ENCODE results near the gene COL4A4.
"Not testable (repeated sequence)": the region's sequence is repeated elsewhere in the genome, so short reads cannot be mapped to it uniquely, and the experiment has no call there.

Gene COL4A4

GRCh38 chr2:227163998-227164762 is at the start of gene COL4A4, which contains the start of gene COL4A3:
Gene COL4A4, minus strand, starts transcription at chr2:227164205. Its CDS starts 16,722 bp downstream, at chr2:227147483.
Gene COL4A3, plus strand, starts transcription at chr2:227164624. Its CDS starts 103 bp downstream, at chr2:227164727.
- peak; percentile 69 for DNase-seq

GRCh38 chr2:227207573-227207972 is 43.6 kb upstream of the COL4A4 start:
- DNase-seq = no peak

GRCh38 chr2:227206406-227206805 is 42.4 kb upstream of the COL4A4 start:
- no peak for DNase-seq

GRCh38 chr2:227205701-227206100 is 41.7 kb upstream of the COL4A4 start:
- no peak for DNase-seq

GRCh38 chr2:227204452-227204851 is 40.4 kb upstream of the COL4A4 start:
- DNase-seq = peak; percentile 12

- no peak for DNase-seq
These were observed 37.8 kb upstream of the COL4A4 start for GRCh38 chr2:227201771-227202170.

GRCh38 chr2:227198866-227199265 is 34.9 kb upstream of the COL4A4 start:
- no peak for DNase-seq

- DNase-seq = no peak
These were observed 30.2 kb upstream of the COL4A4 start for GRCh38 chr2:227194219-227194618.

GRCh38 chr2:227192491-227192890 is 28.5 kb upstream of the COL4A4 start:
- DNase-seq = no peak

GRCh38 chr2:227191367-227191766 is 27.4 kb upstream of the COL4A4 start:
- DNase-seq = no peak

GRCh38 chr2:227188292-227188691 is 24.3 kb upstream of the COL4A4 start:
- no peak for DNase-seq

GRCh38 chr2:227186751-227187150 is 22.7 kb upstream of the COL4A4 start:
- DNase-seq = no peak

- no peak for DNase-seq
These were observed 21.7 kb upstream of the COL4A4 start for GRCh38 chr2:227185615-227186232.

- no peak for DNase-seq
These were observed 19.8 kb upstream of the COL4A4 start for GRCh38 chr2:227183657-227184367.

- no peak for DNase-seq
These were observed 18.8 kb upstream of the COL4A4 start for GRCh38 chr2:227182765-227183164.

GRCh38 chr2:227180770-227181169 is 16.8 kb upstream of the COL4A4 start:
- DNase-seq = no peak

GRCh38 chr2:227179988-227180685 is 16.1 kb upstream of the COL4A4 start:
- peak; percentile 29 for DNase-seq

- DNase-seq = no peak
These were observed 13.8 kb upstream of the COL4A4 start for GRCh38 chr2:227177592-227178336.

- not testable (repeated sequence) for DNase-seq
These were observed 7.8 kb upstream of the COL4A4 start for GRCh38 chr2:227171779-227172178.

- DNase-seq = no peak
These were observed 822 bp upstream of the COL4A4 start for GRCh38 chr2:227164763-227165291.

- DNase-seq = peak; percentile 42
These were observed 464 bp downstream of the COL4A4 start for GRCh38 chr2:227163485-227163997.

GRCh38 chr2:227161947-227162346 is 2.1 kb downstream of the COL4A4 start:
- DNase-seq = no peak
